HepG2 (cell line): ENCODE measurements around the gene CYP11A1. TPM values are rescaled to one million over a fixed set of nuclear protein-coding genes. Genes with fewer than 3 reads are reported as not detected.

Experiments
- ATF7-NPFF ChIP-seq: sonication (generic); formaldehyde crosslinking; IDR thresholded peaks from 2 replicates; pipeline ENCODE4 v1.8.1; 2023; ENCODE audit warnings: mild to moderate bottlenecking, low read depth, missing genetic modification reagents, moderate library complexity
- MTF2 ChIP-seq: sonication (generic); formaldehyde crosslinking; IDR thresholded peaks from 2 replicates; pipeline ENCODE4 v1.5.0; 2020; ENCODE audit warnings: missing genetic modification reagents, borderline replicate concordance
- RAD21 ChIP-seq: fragments of 450-650 bp; formaldehyde crosslinking; IDR thresholded peaks from 2 replicates; pipeline ENCODE4 v1.5.0; 2020; ENCODE audit warnings: mild to moderate bottlenecking
- SALL1 ChIP-seq: sonication (generic); formaldehyde crosslinking; IDR thresholded peaks from 2 replicates; pipeline ENCODE4 v1.8.0; 2022; ENCODE audit warnings: mild to moderate bottlenecking, missing genetic modification reagents
- U2AF2 ChIP-seq: fragments of 200-400 bp; formaldehyde crosslinking; IDR thresholded peaks from 2 replicates; pipeline ENCODE4 v1.6.1; 2017; ENCODE audit warnings: low read depth, mild to moderate bottlenecking, low read length
- ZNF350 ChIP-seq: sonication (generic); formaldehyde crosslinking; IDR thresholded peaks from 2 replicates; pipeline ENCODE4 v1.4.0; 2020; ENCODE audit warnings: mild to moderate bottlenecking, low read depth, missing genetic modification reagents, borderline replicate concordance
- polyA plus RNA-seq, 8 experiments: library from polyadenylated mRNA; depleted of rRNA in 3 of 8; stranded (reverse) in 7 of 8; unstranded in 1 of 8; fragments of >200 nt; fragmentation: Illumina TruSeq in 4 of 8; extraction: Trizol in 4 of 8; gene quantifications; 2 replicates each; pipeline versions ENCODE4 v1.2.1 to v1.2.3, GENCODE V29; 2011 to 2016; ENCODE audit warnings: low read depth in 4 of 8, missing spikeins in 1 of 8, mixed read lengths in 1 of 8; ENCODE audit not compliant: insufficient read depth in 1 of 8
- total RNA-seq, 5 experiments: library from RNA; depleted of rRNA; stranded (reverse); fragments of >200 nt; fragmentation: Illumina TruSeq; extraction: Trizol; gene quantifications; 2 replicates each; pipeline ENCODE4 v1.2.3, GENCODE V29; 2016; ENCODE audit warnings: low read depth in 1 of 5
- TF ChIP-seq, protein P1 (sequence below): sonication (generic); formaldehyde crosslinking; IDR thresholded peaks from one replicate; pipeline ENCODE4 v1.5.1; 2020; ENCODE audit warnings: mild to moderate bottlenecking, missing genetic modification reagents; ENCODE audit errors: not compliant biosample characterization
- TF ChIP-seq, protein P2 (sequence below): sonication (generic); formaldehyde crosslinking; IDR thresholded peaks from 2 replicates; pipeline ENCODE4 v1.9.0; 2022; ENCODE audit warnings: missing genetic modification reagents, mild to moderate bottlenecking, borderline replicate concordance
- TF ChIP-seq, protein P3 (sequence below): sonication (generic); formaldehyde crosslinking; conservative IDR thresholded peaks from 2 replicates; pipeline ENCODE4 v1.8.0; 2022; ENCODE audit warnings: missing genetic modification reagents
- TF ChIP-seq, protein P4 (sequence below): sonication (generic); formaldehyde crosslinking; IDR thresholded peaks from 2 replicates; pipeline ENCODE4 v1.5.0; 2020; ENCODE audit warnings: mild to moderate bottlenecking, missing genetic modification reagents, moderate library complexity

The CYP11A1 gene
- total and polyA plus RNA-seq, 2 of the 13 experiments (the other 11 are each of a cell fraction or from before 2014, with no cell fraction given): 0.66 to 0.92 TPM

DNA sequence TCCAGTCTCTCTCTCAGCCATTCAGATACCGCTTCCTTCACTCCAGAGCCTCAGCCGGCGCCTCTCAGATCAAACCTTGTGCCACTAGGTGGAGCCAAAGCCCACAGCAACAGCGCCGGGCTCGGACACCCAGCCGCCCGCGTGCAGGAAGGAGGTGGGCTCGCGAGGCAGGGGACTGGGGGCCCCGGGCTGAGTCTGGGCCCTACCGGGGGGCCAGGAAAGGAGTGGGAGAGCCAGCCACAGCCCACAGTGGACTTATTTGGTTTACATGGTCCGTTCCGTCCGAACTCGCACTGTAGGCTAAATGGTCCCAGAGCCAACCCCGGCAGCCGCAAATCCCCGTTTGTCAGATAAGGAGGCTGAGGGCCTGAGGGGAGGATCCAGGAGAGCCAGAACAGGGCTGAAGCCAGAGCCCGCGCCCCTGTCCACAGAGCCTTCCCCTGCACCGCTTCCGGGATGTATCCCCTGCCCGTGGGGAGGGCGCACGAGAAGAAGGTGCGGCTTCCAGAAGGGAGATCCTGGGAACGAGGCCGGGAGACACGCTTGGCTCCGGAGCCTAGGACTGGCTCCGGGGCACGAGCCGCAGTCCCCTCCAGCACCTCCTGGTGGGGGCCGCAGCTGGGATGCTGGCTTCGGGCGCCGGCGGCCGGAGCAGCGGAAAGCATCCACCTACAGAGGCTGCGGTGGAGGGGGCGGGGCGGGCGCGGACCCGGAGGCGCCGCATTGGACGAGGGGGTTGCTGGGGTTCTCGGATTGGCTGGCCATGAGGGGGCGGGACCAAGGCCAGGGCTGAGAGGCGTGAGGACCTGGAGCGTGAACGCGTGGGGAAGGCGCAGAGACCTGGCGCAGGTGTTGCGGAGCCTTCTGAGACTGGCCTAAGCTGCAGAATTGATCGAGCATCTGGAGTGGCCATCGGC is 6.5 kb upstream of the CYP11A1 start (continued):
- TF ChIP-seq, protein P1, sequence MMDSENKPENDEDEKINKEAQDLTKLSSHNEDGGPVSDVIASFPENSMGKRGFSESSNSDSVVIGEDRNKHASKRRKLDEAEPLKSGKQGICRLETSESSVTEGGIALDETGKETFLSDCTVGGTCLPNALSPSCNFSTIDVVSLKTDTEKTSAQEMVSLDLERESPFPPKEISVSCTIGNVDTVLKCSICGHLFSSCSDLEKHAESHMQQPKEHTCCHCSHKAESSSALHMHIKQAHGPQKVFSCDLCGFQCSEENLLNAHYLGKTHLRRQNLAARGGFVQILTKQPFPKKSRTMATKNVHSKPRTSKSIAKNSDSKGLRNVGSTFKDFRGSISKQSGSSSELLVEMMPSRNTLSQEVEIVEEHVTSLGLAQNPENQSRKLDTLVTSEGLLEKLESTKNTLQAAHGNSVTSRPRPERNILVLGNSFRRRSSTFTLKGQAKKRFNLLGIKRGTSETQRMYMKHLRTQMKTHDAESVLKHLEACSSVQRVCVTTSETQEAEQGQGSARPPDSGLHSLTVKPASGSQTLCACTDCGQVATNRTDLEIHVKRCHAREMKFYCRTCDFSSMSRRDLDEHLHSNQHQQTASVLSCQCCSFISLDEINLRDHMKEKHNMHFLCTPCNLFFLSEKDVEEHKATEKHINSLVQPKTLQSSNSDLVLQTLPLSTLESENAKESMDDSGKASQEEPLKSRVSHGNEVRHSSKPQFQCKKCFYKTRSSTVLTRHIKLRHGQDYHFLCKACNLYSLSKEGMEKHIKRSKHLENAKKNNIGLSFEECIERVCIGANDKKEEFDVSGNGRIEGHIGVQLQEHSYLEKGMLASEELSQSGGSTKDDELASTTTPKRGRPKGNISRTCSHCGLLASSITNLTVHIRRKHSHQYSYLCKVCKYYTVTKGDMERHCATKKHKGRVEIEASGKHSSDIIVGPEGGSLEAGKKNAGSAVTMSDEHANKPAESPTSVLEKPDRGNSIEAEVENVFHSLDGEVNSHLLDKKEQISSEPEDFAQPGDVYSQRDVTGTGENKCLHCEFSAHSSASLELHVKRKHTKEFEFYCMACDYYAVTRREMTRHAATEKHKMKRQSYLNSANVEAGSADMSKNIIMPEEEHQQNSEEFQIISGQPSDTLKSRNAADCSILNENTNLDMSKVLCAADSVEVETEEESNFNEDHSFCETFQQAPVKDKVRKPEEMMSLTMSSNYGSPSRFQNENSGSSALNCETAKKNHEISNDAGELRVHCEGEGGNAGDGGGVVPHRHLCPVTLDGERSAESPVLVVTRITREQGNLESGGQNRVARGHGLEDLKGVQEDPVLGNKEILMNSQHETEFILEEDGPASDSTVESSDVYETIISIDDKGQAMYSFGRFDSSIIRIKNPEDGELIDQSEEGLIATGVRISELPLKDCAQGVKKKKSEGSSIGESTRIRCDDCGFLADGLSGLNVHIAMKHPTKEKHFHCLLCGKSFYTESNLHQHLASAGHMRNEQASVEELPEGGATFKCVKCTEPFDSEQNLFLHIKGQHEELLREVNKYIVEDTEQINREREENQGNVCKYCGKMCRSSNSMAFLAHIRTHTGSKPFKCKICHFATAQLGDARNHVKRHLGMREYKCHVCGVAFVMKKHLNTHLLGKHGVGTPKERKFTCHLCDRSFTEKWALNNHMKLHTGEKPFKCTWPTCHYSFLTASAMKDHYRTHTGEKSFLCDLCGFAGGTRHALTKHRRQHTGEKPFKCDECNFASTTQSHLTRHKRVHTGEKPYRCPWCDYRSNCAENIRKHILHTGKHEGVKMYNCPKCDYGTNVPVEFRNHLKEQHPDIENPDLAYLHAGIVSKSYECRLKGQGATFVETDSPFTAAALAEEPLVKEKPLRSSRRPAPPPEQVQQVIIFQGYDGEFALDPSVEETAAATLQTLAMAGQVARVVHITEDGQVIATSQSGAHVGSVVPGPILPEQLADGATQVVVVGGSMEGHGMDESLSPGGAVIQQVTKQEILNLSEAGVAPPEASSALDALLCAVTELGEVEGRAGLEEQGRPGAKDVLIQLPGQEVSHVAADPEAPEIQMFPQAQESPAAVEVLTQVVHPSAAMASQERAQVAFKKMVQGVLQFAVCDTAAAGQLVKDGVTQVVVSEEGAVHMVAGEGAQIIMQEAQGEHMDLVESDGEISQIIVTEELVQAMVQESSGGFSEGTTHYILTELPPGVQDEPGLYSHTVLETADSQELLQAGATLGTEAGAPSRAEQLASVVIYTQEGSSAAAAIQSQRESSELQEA (CRISPR knock-in tag): peak; percentile 75
- TF ChIP-seq RAD21 (peak; percentile 94), U2AF2 (no peak), ZNF350 (CRISPR knock-in tag) (peak; percentile 68; the same call in 1 of the 2 replicates), MTF2 (CRISPR knock-in tag) (no peak), SALL1 (CRISPR knock-in tag) (peak; percentile 38; the same call in 1 of the 2 replicates), ATF7-NPFF (peak; percentile 19; the same call in 1 of the 2 replicates)
- TF ChIP-seq, protein P2, sequence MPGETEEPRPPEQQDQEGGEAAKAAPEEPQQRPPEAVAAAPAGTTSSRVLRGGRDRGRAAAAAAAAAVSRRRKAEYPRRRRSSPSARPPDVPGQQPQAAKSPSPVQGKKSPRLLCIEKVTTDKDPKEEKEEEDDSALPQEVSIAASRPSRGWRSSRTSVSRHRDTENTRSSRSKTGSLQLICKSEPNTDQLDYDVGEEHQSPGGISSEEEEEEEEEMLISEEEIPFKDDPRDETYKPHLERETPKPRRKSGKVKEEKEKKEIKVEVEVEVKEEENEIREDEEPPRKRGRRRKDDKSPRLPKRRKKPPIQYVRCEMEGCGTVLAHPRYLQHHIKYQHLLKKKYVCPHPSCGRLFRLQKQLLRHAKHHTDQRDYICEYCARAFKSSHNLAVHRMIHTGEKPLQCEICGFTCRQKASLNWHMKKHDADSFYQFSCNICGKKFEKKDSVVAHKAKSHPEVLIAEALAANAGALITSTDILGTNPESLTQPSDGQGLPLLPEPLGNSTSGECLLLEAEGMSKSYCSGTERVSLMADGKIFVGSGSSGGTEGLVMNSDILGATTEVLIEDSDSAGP (CRISPR knock-in tag): peak; percentile 29; the same call in 1 of the 2 replicates
- TF ChIP-seq, protein P3, sequence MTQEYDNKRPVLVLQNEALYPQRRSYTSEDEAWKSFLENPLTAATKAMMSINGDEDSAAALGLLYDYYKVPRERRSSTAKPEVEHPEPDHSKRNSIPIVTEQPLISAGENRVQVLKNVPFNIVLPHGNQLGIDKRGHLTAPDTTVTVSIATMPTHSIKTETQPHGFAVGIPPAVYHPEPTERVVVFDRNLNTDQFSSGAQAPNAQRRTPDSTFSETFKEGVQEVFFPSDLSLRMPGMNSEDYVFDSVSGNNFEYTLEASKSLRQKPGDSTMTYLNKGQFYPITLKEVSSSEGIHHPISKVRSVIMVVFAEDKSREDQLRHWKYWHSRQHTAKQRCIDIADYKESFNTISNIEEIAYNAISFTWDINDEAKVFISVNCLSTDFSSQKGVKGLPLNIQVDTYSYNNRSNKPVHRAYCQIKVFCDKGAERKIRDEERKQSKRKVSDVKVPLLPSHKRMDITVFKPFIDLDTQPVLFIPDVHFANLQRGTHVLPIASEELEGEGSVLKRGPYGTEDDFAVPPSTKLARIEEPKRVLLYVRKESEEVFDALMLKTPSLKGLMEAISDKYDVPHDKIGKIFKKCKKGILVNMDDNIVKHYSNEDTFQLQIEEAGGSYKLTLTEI (CRISPR knock-in tag): no peak
- TF ChIP-seq, protein P4, sequence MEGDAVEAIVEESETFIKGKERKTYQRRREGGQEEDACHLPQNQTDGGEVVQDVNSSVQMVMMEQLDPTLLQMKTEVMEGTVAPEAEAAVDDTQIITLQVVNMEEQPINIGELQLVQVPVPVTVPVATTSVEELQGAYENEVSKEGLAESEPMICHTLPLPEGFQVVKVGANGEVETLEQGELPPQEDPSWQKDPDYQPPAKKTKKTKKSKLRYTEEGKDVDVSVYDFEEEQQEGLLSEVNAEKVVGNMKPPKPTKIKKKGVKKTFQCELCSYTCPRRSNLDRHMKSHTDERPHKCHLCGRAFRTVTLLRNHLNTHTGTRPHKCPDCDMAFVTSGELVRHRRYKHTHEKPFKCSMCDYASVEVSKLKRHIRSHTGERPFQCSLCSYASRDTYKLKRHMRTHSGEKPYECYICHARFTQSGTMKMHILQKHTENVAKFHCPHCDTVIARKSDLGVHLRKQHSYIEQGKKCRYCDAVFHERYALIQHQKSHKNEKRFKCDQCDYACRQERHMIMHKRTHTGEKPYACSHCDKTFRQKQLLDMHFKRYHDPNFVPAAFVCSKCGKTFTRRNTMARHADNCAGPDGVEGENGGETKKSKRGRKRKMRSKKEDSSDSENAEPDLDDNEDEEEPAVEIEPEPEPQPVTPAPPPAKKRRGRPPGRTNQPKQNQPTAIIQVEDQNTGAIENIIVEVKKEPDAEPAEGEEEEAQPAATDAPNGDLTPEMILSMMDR (CRISPR knock-in tag): peak; percentile 97
